Measurements from ENCODE around the gene GON4L.
"Not testable (repeated sequence)": the region's sequence is repeated elsewhere in the genome, so short reads cannot be mapped to it uniquely, and the experiment has no call there.

- not testable (repeated sequence) for TF ChIP-seq CTCF, POLR2A (IDR thresholded peaks at IDR 0.05)
These were observed 39.5 kb upstream of the GON4L start for GRCh38 chr1:155896476-155896875.

Data from esophagus squamous epithelium (tissue), 4 donors.